ENCODE data around the gene MVB12A. TPM values are rescaled to one million over a fixed set of nuclear protein-coding genes. Genes with fewer than 3 reads are reported as not detected.

Gene MVB12A
- total and polyA plus RNA-seq, 2 experiments from 2014 or later: 49.6 to 68.3 TPM

- Histone ChIP-seq H3K27me3 (replicated peaks; ENCODE audit: insufficient read depth) (no peaks in the 10 kb centered on the region), H2AFZ (no peak overlapping the region), H3K4me3 (no peak overlapping the region), H3K9me2 (ENCODE audit: insufficient read depth) (no peaks in the 10 kb centered on the region), H3K36me3 (ENCODE audit: low read depth) (no peaks in the 10 kb centered on the region), H3K4me1 (ENCODE audit: insufficient read depth) (no peaks in the 10 kb centered on the region; the same call in 1 of the 2 replicates), H3K4me2 (ENCODE audit: unreplicated experiment) (no peak overlapping the region), H3F3A (ENCODE audit: insufficient read depth) (0 out of 2 replicates have a peak, but pooled peaks cover 8% of the 10 kb centered on the region), H3K79me2 (ENCODE audit: insufficient read depth) (no peaks in the 10 kb centered on the region), H4K20me1 (ENCODE audit: insufficient read depth) (no peaks in the 10 kb centered on the region), H3K9ac (no peak overlapping the region), H3K9me3 (ENCODE audit: low read depth) (no peaks in the 10 kb centered on the region), H3K27ac (no peak overlapping the region)
- WGBS, 2 experiments (ENCODE audit: low coverage in 1 of 2, low lambda C conversion rate in 2 of 2, missing lambda C conversion rate in 2 of 2): 93 to 97% methylated on average over 20 of the region's 20 CpGs
- TF ChIP-seq EZH2phosphoT487 (IDR thresholded peaks at IDR 0.05; ENCODE audit: insufficient read depth, low read depth): no peak
- TF ChIP-seq EZH2 (IDR thresholded peaks at IDR 0.05; ENCODE audit: insufficient read depth, poor library complexity, severe bottlenecking): no peak
- no peak for DNase-seq
- in situ Hi-C loops (cut with MboI): no loop called here
Observed at GRCh38 chr19:17423429-17424208, 3.8 kb downstream of the MVB12A start.

GRCh38 chr19:17424743-17425365 is 5.0 kb downstream of the MVB12A start:
- Histone ChIP-seq H3K9me2 (ENCODE audit: insufficient read depth) (no peaks in the 10 kb centered on the region), H3F3A (ENCODE audit: insufficient read depth) (no peaks in the 10 kb centered on the region), H3K27ac (no peak overlapping the region), H3K79me2 (ENCODE audit: insufficient read depth) (no peaks in the 10 kb centered on the region), H2AFZ (no peak overlapping the region), H3K4me2 (ENCODE audit: unreplicated experiment) (no peak overlapping the region), H3K4me1 (ENCODE audit: insufficient read depth) (no peaks in the 10 kb centered on the region; the same call in 1 of the 2 replicates), H3K4me3 (no peak overlapping the region), H3K9ac (no peak overlapping the region), H3K36me3 (ENCODE audit: low read depth) (no peaks in the 10 kb centered on the region), H3K9me3 (ENCODE audit: low read depth) (no peaks in the 10 kb centered on the region), H3K27me3 (replicated peaks; ENCODE audit: insufficient read depth) (no peaks in the 10 kb centered on the region), H4K20me1 (ENCODE audit: insufficient read depth) (no peaks in the 10 kb centered on the region)
- TF ChIP-seq EZH2phosphoT487 (IDR thresholded peaks at IDR 0.05; ENCODE audit: insufficient read depth, low read depth) (no peak), EZH2 (IDR thresholded peaks at IDR 0.05; ENCODE audit: insufficient read depth, poor library complexity, severe bottlenecking) (no peak)
- peak; percentile 24 for DNase-seq
- in situ Hi-C loops (cut with MboI): no loop called here
- 43 to 51% methylated on average over 21 to 27 of the region's 27 CpGs for WGBS, 2 experiments (ENCODE audit: low coverage in 1 of 2, low lambda C conversion rate in 2 of 2, missing lambda C conversion rate in 2 of 2)

GRCh38 chr19:17429641-17430113 is 9.8 kb downstream of the MVB12A start:
- no peaks in the 10 kb centered on the region for H3K9me2 ChIP-seq (ENCODE audit: insufficient read depth)
- no peak for DNase-seq
- WGBS, 2 experiments (ENCODE audit: low coverage in 1 of 2, low lambda C conversion rate in 2 of 2, missing lambda C conversion rate in 2 of 2): 17 to 20% methylated on average over 17 of the region's 17 CpGs
- in situ Hi-C loops (cut with MboI): no loop called here
- TF ChIP-seq EZH2phosphoT487 (IDR thresholded peaks at IDR 0.05; ENCODE audit: insufficient read depth, low read depth) (no peak), EZH2 (IDR thresholded peaks at IDR 0.05; ENCODE audit: insufficient read depth, poor library complexity, severe bottlenecking) (no peak)
- H3K9me3 ChIP-seq (ENCODE audit: low read depth): no peaks in the 10 kb centered on the region
- H3F3A ChIP-seq (ENCODE audit: insufficient read depth): no peaks in the 10 kb centered on the region
- no peaks in the 10 kb centered on the region for H3K36me3 ChIP-seq (ENCODE audit: low read depth)
- no peaks in the 10 kb centered on the region for H3K27me3 ChIP-seq (replicated peaks; ENCODE audit: insufficient read depth)
- no peak overlapping the region for H3K27ac ChIP-seq
- H3K9ac ChIP-seq: no peak overlapping the region
- no peaks in the 10 kb centered on the region; the same call in 1 of the 2 replicates for H3K4me1 ChIP-seq (ENCODE audit: insufficient read depth)
- H3K4me3 ChIP-seq: no peak overlapping the region
- no peaks in the 10 kb centered on the region for H3K79me2 ChIP-seq (ENCODE audit: insufficient read depth)
- no peak overlapping the region for H3K4me2 ChIP-seq (ENCODE audit: unreplicated experiment)
- no peak overlapping the region for H2AFZ ChIP-seq
- H4K20me1 ChIP-seq (ENCODE audit: insufficient read depth): no peaks in the 10 kb centered on the region

- no peak for TF ChIP-seq EZH2phosphoT487 (IDR thresholded peaks at IDR 0.05; ENCODE audit: insufficient read depth, low read depth)
- no peak for TF ChIP-seq EZH2 (IDR thresholded peaks at IDR 0.05; ENCODE audit: insufficient read depth, poor library complexity, severe bottlenecking)
- Histone ChIP-seq H4K20me1 (ENCODE audit: insufficient read depth) (no peaks in the 10 kb centered on the region), H3K79me2 (ENCODE audit: insufficient read depth) (no peaks in the 10 kb centered on the region), H2AFZ (no peak overlapping the region), H3K9ac (no peak overlapping the region), H3K27me3 (replicated peaks; ENCODE audit: insufficient read depth) (no peaks in the 10 kb centered on the region), H3K9me3 (ENCODE audit: low read depth) (no peaks in the 10 kb centered on the region), H3K4me3 (no peak overlapping the region), H3K4me2 (ENCODE audit: unreplicated experiment) (no peak overlapping the region), H3K27ac (no peak overlapping the region), H3K36me3 (ENCODE audit: low read depth) (no peaks in the 10 kb centered on the region), H3K4me1 (ENCODE audit: insufficient read depth) (no peaks in the 10 kb centered on the region; the same call in 1 of the 2 replicates), H3F3A (ENCODE audit: insufficient read depth) (no peaks in the 10 kb centered on the region), H3K9me2 (ENCODE audit: insufficient read depth) (no peaks in the 10 kb centered on the region)
- in situ Hi-C loops (cut with MboI): no loop called here
- DNase-seq: no peak
- WGBS, 2 experiments (ENCODE audit: low coverage in 1 of 2, low lambda C conversion rate in 2 of 2, missing lambda C conversion rate in 2 of 2): 84 to 88% methylated on average over 7 of the region's 7 CpGs
Observed at GRCh38 chr19:17431417-17431816, 11.6 kb downstream of the MVB12A start.

Data from GM23248 (cell line).